Esophagus muscularis mucosa (tissue), 4 donors: Measurements from ENCODE around the gene SH2D2A. TPM values are rescaled to one million over a fixed set of nuclear protein-coding genes. Genes with fewer than 3 reads are reported as not detected.

ENCODE experiments used
- DNase-seq: peaks from one replicate; pipeline ENCODE4 v3.0.0-alpha.2; 2017; ENCODE audit errors: extremely low spot score
- H3K27ac ChIP-seq, 4 donors: fragments of 200-600 bp; sonication (generic); replicated peaks in 1 of 4; 1 replicate in 3 of 4; 2 replicates in 1 of 4; pipeline ENCODE4 v1.5.1; 2016 to 2019; ENCODE audit warnings: mild to moderate bottlenecking in 1 of 4
- H3K27me3 ChIP-seq, 4 donors: fragments of 200-600 bp; sonication (generic); one replicate each; pipeline versions ENCODE4 v1.5.1 to v1.6.0; 2016 to 2019
- H3K36me3 ChIP-seq, 4 donors: fragments of 200-600 bp; sonication (generic); one replicate each; pipeline ENCODE4 v1.5.1; 2016 to 2019
- H3K4me1 ChIP-seq, 4 donors: fragments of 200-600 bp; sonication (generic); one replicate each; pipeline ENCODE4 v1.5.1; 2016 to 2019
- H3K4me3 ChIP-seq, 4 donors: fragments of 200-600 bp; sonication (generic); 1 replicate in 2 of 4; 2 replicates in 2 of 4; pipeline ENCODE4 v1.5.1; 2016 to 2019; ENCODE audit warnings: mild to moderate bottlenecking in 4 of 4, moderate library complexity in 1 of 4
- H3K9me3 ChIP-seq, 4 donors: fragments of 200-600 bp; sonication (generic); 1 replicate in 3 of 4; 2 replicates in 1 of 4; pipeline ENCODE4 v1.5.1; 2016 to 2019
- CTCF ChIP-seq, 3 experiments: fragments of 200-600 bp in 2 of 3; fragments of 450-650 bp in 1 of 3; sonication (generic) in 2 of 3; IDR thresholded peaks; one replicate each; pipeline ENCODE4 v1.5.1; 2017 to 2019; ENCODE audit warnings: antibody characterized with exemption in 3 of 3, mild to moderate bottlenecking in 2 of 3, moderate library complexity in 1 of 3
- EP300 ChIP-seq: sonication (generic); formaldehyde crosslinking; IDR thresholded peaks from one replicate; pipeline ENCODE4 v1.6.1; 2017; ENCODE audit warnings: antibody characterized with exemption
- POLR2A ChIP-seq: fragments of 450-650 bp; IDR thresholded peaks from one replicate; pipeline ENCODE4 v1.6.1; 2017; ENCODE audit warnings: antibody characterized with exemption, moderate library complexity, mild to moderate bottlenecking, low read depth
- POLR2AphosphoS5 ChIP-seq, 2 donors: sonication (generic); formaldehyde crosslinking; IDR thresholded peaks; one replicate each; pipeline ENCODE4 v1.6.1; 2017; ENCODE audit warnings: antibody characterized with exemption in 2 of 2
- WGBS: methylation state at CpG from one replicate; pipeline ENCODE4 v1.1.5; 2018; 5-methylcytosine and 5-hydroxymethylcytosine counted together
- intact Hi-C: fragments of 100-400 bp; cut with DNase I; formaldehyde crosslinking; loops from one replicate; pipeline ENCODE4 v1.15.1; 2023
- total RNA-seq, 4 donors: library from RNA; depleted of rRNA; stranded (reverse); fragments of >200 nt; gene quantifications; one replicate each; pipeline versions ENCODE4 v1.1.0 to v1.2.1, GENCODE V29; 2016

Gene SH2D2A
- total RNA-seq, 4 donors from 2014 or later: 0.83 to 2.7 (median 0.84) TPM; not detected in 1

GRCh38 chr1:156854634-156855033, 38.0 kb upstream of the SH2D2A start:
- Histone ChIP-seq H3K27ac (no peak overlapping the region), H3K36me3 (no peaks in the 10 kb centered on the region), H3K9me3 (no peaks in the 10 kb centered on the region), H3K4me3 (no peak overlapping the region), H3K27me3 (peaks cover 0 to 47% (median 13%) of the 10 kb centered on the region in 4 donors), H3K4me1 (peaks cover 16 to 26% (median 24%) of the 10 kb centered on the region in 4 donors)
- intact Hi-C loops: no loop called here
- DNase-seq: no peak
- TF ChIP-seq CTCF (IDR thresholded peaks at IDR 0.05): no peak
- no peak for TF ChIP-seq POLR2AphosphoS5 (IDR thresholded peaks at IDR 0.05)
- TF ChIP-seq POLR2A: no peak
- no peak for TF ChIP-seq EP300
- 51% methylated on average over 3 of the region's 3 CpGs for WGBS

GRCh38 chr1:156853761-156854160, 37.1 kb upstream of the SH2D2A start:
- peaks cover 0 to 47% (median 6%) of the 10 kb centered on the region in 4 donors for H3K27me3 ChIP-seq
- H3K9me3 ChIP-seq: no peaks in the 10 kb centered on the region
- H3K4me3 ChIP-seq: no peak overlapping the region
- no peaks in the 10 kb centered on the region for H3K36me3 ChIP-seq
- no peak overlapping the region for H3K27ac ChIP-seq
- no peak for TF ChIP-seq POLR2AphosphoS5 (IDR thresholded peaks at IDR 0.05)
- TF ChIP-seq EP300: no peak
- no peak for DNase-seq
- WGBS: 83% methylated on average over 6 of the region's 19 CpGs
- peaks cover 7 to 20% (median 15%) of the 10 kb centered on the region in 4 donors for H3K4me1 ChIP-seq
- intact Hi-C loops: no loop called here

GRCh38 chr1:156852418-156852874, 35.8 kb upstream of the SH2D2A start:
- Histone ChIP-seq H3K27me3 (peaks cover 0 to 47% (median 0%) of the 10 kb centered on the region in 4 donors), H3K4me3 (no peak overlapping the region), H3K4me1 (peaks cover 0 to 18% (median 11%) of the 10 kb centered on the region in 4 donors), H3K36me3 (no peaks in the 10 kb centered on the region), H3K9me3 (no peaks in the 10 kb centered on the region), H3K27ac (no peak overlapping the region)
- TF ChIP-seq EP300 (no peak), POLR2A (no peak), POLR2AphosphoS5 (IDR thresholded peaks at IDR 0.05) (no peak), CTCF (IDR thresholded peaks at IDR 0.05) (no peak)
- intact Hi-C loops: no loop called here
- no peak for DNase-seq
- 44% methylated on average over 7 of the region's 9 CpGs for WGBS

GRCh38 chr1:156851779-156852417, 35.2 kb upstream of the SH2D2A start:
- Histone ChIP-seq H3K27ac (no peak overlapping the region), H3K4me3 (no peak overlapping the region), H3K36me3 (no peaks in the 10 kb centered on the region), H3K27me3 (peaks cover 0 to 48% (median 0%) of the 10 kb centered on the region in 4 donors), H3K9me3 (no peaks in the 10 kb centered on the region), H3K4me1 (peaks cover 0 to 18% (median 11%) of the 10 kb centered on the region in 4 donors)
- TF ChIP-seq EP300: no peak
- no peak for TF ChIP-seq POLR2A
- no peak for TF ChIP-seq POLR2AphosphoS5 (IDR thresholded peaks at IDR 0.05)
- TF ChIP-seq CTCF (IDR thresholded peaks at IDR 0.05): no peak
- WGBS: 44% methylated on average over 5 of the region's 17 CpGs
- no peak for DNase-seq
- intact Hi-C loops: no loop called here

GRCh38 chr1:156849151-156849496, 32.5 kb upstream of the SH2D2A start:
- WGBS: no CpG with 5 or more reads among the region's 23 CpGs
- H3K36me3 ChIP-seq: no peaks in the 10 kb centered on the region
- DNase-seq: no peak
- H3K27me3 ChIP-seq: peaks cover 0 to 75% (median 17%) of the 10 kb centered on the region in 4 donors
- H3K4me3 ChIP-seq: no peak overlapping the region
- H3K9me3 ChIP-seq: no peaks in the 10 kb centered on the region
- peaks cover 10 to 32% (median 23%) of the 10 kb centered on the region in 4 donors for H3K4me1 ChIP-seq
- no peak for TF ChIP-seq POLR2AphosphoS5 (IDR thresholded peaks at IDR 0.05)
- no peak for TF ChIP-seq CTCF (IDR thresholded peaks at IDR 0.05)
- no peak for TF ChIP-seq POLR2A
- TF ChIP-seq EP300: no peak
- intact Hi-C loops: no loop called here
- no peak overlapping the region for H3K27ac ChIP-seq
